ENCODE results near the gene NMRAL1. TPM values are rescaled to one million over a fixed set of nuclear protein-coding genes. Genes with fewer than 3 reads are reported as not detected.

The NMRAL1 gene
- total RNA-seq, 2 experiments from 2014 or later: 52.5 to 72.5 TPM

GRCh38 chr16:4452674-4453073 lies 21.8 kb downstream of the NMRAL1 start:
- CTCF ChIA-PET: interaction anchor here (1.2 kb wide), 1 partner anchor 37 kb away, joined by 4 read pairs; no protein-coding TSS in a partner anchor
- ATAC-seq: no peak
- Mint-ChIP-seq H3K9me3 (ENCODE audit: low read depth) (no peaks in the 10 kb centered on the region), H3K27me3 (no peaks in the 10 kb centered on the region), H3K4me1 (peaks cover 2% of the 10 kb centered on the region), H3K4me3 (no peak overlapping the region), H3K36me3 (peaks cover 20% of the 10 kb centered on the region), H3K27ac (no peak overlapping the region)
- DNase-seq: no peak

GRCh38 chr16:4450931-4451519 lies 23.4 kb downstream of the NMRAL1 start:
- H3K4me3 Mint-ChIP-seq: no peak overlapping the region
- H3K27ac Mint-ChIP-seq: peak overlapping the region; percentile 4
- H3K36me3 Mint-ChIP-seq: peaks cover 27% of the 10 kb centered on the region
- no peaks in the 10 kb centered on the region for H3K9me3 Mint-ChIP-seq (ENCODE audit: low read depth)
- DNase-seq (no peak), ATAC-seq (no peak)
- no peaks in the 10 kb centered on the region for H3K27me3 Mint-ChIP-seq
- no peaks in the 10 kb centered on the region for H3K4me1 Mint-ChIP-seq
- CTCF ChIA-PET: interaction anchor here (1.6 kb wide), 1 partner anchor 8 kb away, joined by 4 read pairs; no protein-coding TSS in a partner anchor

- no peak for DNase-seq
- no peak for ATAC-seq
- H3K4me3 Mint-ChIP-seq: no peak overlapping the region
- CTCF ChIA-PET: interaction anchor here (1.6 kb wide), 2 partner anchors 9 to 135 kb away, joined by 4 read pairs; no protein-coding TSS in a partner anchor
- H3K36me3 Mint-ChIP-seq: peaks cover 26% of the 10 kb centered on the region
- H3K27ac Mint-ChIP-seq: peak overlapping the region; percentile 19
- no peaks in the 10 kb centered on the region for H3K4me1 Mint-ChIP-seq
- no peaks in the 10 kb centered on the region for H3K27me3 Mint-ChIP-seq
- no peaks in the 10 kb centered on the region for H3K9me3 Mint-ChIP-seq (ENCODE audit: low read depth)
These were observed 24.0 kb downstream of the NMRAL1 start for GRCh38 chr16:4450430-4450829.

GRCh38 chr16:4443986-4444385 lies 30.4 kb downstream of the NMRAL1 start:
- Mint-ChIP-seq H3K27me3 (no peaks in the 10 kb centered on the region), H3K4me3 (no peak overlapping the region), H3K27ac (no peak overlapping the region), H3K9me3 (ENCODE audit: low read depth) (no peaks in the 10 kb centered on the region), H3K4me1 (peaks cover 3% of the 10 kb centered on the region), H3K36me3 (peaks cover 54% of the 10 kb centered on the region)
- DNase-seq (no peak), ATAC-seq (no peak)
- CTCF ChIA-PET: no interaction called here

GRCh38 chr16:4443271-4443670 lies 31.2 kb downstream of the NMRAL1 start:
- CTCF ChIA-PET: no interaction called here
- no peak overlapping the region for H3K27ac Mint-ChIP-seq
- H3K36me3 Mint-ChIP-seq: peaks cover 55% of the 10 kb centered on the region
- no peaks in the 10 kb centered on the region for H3K9me3 Mint-ChIP-seq (ENCODE audit: low read depth)
- peaks cover 4% of the 10 kb centered on the region for H3K4me1 Mint-ChIP-seq
- no peak overlapping the region for H3K4me3 Mint-ChIP-seq
- DNase-seq (no peak), ATAC-seq (no peak)
- no peaks in the 10 kb centered on the region for H3K27me3 Mint-ChIP-seq

GRCh38 chr16:4442371-4442770 lies 32.1 kb downstream of the NMRAL1 start:
- Mint-ChIP-seq H3K27me3 (no peaks in the 10 kb centered on the region), H3K9me3 (ENCODE audit: low read depth) (no peaks in the 10 kb centered on the region), H3K4me3 (no peak overlapping the region), H3K27ac (peak overlapping the region; percentile 11), H3K36me3 (peaks cover 54% of the 10 kb centered on the region), H3K4me1 (peaks cover 5% of the 10 kb centered on the region)
- ATAC-seq (no peak), DNase-seq (no peak)
- CTCF ChIA-PET: interaction anchor here (1.9 kb wide), 1 partner anchor 39 kb away, joined by 5 read pairs; no protein-coding TSS in a partner anchor

GRCh38 chr16:4437366-4437765 lies 37.1 kb downstream of the NMRAL1 start:
- Mint-ChIP-seq H3K4me3 (no peak overlapping the region), H3K4me1 (peaks cover 13% of the 10 kb centered on the region), H3K9me3 (ENCODE audit: low read depth) (no peaks in the 10 kb centered on the region), H3K27ac (no peak overlapping the region), H3K36me3 (peaks cover 45% of the 10 kb centered on the region), H3K27me3 (no peaks in the 10 kb centered on the region)
- ATAC-seq: no peak
- DNase-seq: no peak
- CTCF ChIA-PET: interaction anchor here (1.6 kb wide), 1 partner anchor 17 kb away, joined by 3 read pairs; no protein-coding TSS in a partner anchor

- DNase-seq (no peak), ATAC-seq (no peak)
- CTCF ChIA-PET: interaction anchor here (0.6 to 1.1 kb wide), 2 partner anchors 150 to 214 kb away, joined by 3 to 4 read pairs; no protein-coding TSS in a partner anchor
- H3K4me3 Mint-ChIP-seq: no peak overlapping the region
- H3K9me3 Mint-ChIP-seq (ENCODE audit: low read depth): no peaks in the 10 kb centered on the region
- H3K27ac Mint-ChIP-seq: no peak overlapping the region
- peaks cover 15% of the 10 kb centered on the region for H3K4me1 Mint-ChIP-seq
- H3K27me3 Mint-ChIP-seq: no peaks in the 10 kb centered on the region
- H3K36me3 Mint-ChIP-seq: peaks cover 43% of the 10 kb centered on the region
These were observed 38.9 kb downstream of the NMRAL1 start for GRCh38 chr16:4435337-4436067.

GRCh38 chr16:4433914-4434787 lies 40.3 kb downstream of the NMRAL1 start:
- peaks cover 39% of the 10 kb centered on the region for H3K36me3 Mint-ChIP-seq
- H3K27ac Mint-ChIP-seq: peak overlapping the region; percentile 3
- DNase-seq (no peak), ATAC-seq (no peak)
- no peaks in the 10 kb centered on the region for H3K9me3 Mint-ChIP-seq (ENCODE audit: low read depth)
- CTCF ChIA-PET: no interaction called here
- H3K4me3 Mint-ChIP-seq: no peak overlapping the region
- H3K4me1 Mint-ChIP-seq: peaks cover 13% of the 10 kb centered on the region
- no peaks in the 10 kb centered on the region for H3K27me3 Mint-ChIP-seq

- CTCF ChIA-PET: no interaction called here
These were observed 41.2 kb downstream of the NMRAL1 start for GRCh38 chr16:4433228-4433627.

GRCh38 chr16:4431023-4431422 lies 43.4 kb downstream of the NMRAL1 start:
- no peak for ATAC-seq
- Mint-ChIP-seq H3K27me3 (no peaks in the 10 kb centered on the region), H3K36me3 (peaks cover 44% of the 10 kb centered on the region), H3K9me3 (ENCODE audit: low read depth) (no peaks in the 10 kb centered on the region), H3K4me1 (peaks cover 32% of the 10 kb centered on the region), H3K4me3 (no peak overlapping the region), H3K27ac (no peak overlapping the region)
- DNase-seq: no peak
- CTCF ChIA-PET: no interaction called here

More at GRCh38 chr16:4433228-4433627, 41.2 kb downstream of the NMRAL1 start:
- Mint-ChIP-seq H3K27me3 (no peaks in the 10 kb centered on the region), H3K4me1 (peaks cover 16% of the 10 kb centered on the region), H3K9me3 (ENCODE audit: low read depth) (no peaks in the 10 kb centered on the region), H3K27ac (no peak overlapping the region), H3K36me3 (peaks cover 42% of the 10 kb centered on the region), H3K4me3 (no peak overlapping the region)
- ATAC-seq: no peak
- no peak for DNase-seq

- Mint-ChIP-seq H3K4me3 (no peak overlapping the region), H3K27me3 (no peaks in the 10 kb centered on the region), H3K4me1 (peaks cover 40% of the 10 kb centered on the region), H3K9me3 (ENCODE audit: low read depth) (no peaks in the 10 kb centered on the region), H3K36me3 (peaks cover 31% of the 10 kb centered on the region), H3K27ac (no peak overlapping the region)
- DNase-seq: no peak
- CTCF ChIA-PET: interaction anchor here (0.7 to 2.5 kb wide), 4 partner anchors 10 to 70 kb away, joined by 3 to 11 read pairs (median 4); no protein-coding TSS in a partner anchor
- ATAC-seq: no peak
These were observed 45.9 kb downstream of the NMRAL1 start for GRCh38 chr16:4428500-4428899.

- Mint-ChIP-seq H3K4me3 (peak overlapping the region; percentile 97), H3K9me3 (ENCODE audit: low read depth) (no peaks in the 10 kb centered on the region), H3K36me3 (peaks cover 26% of the 10 kb centered on the region), H3K4me1 (peaks cover 37% of the 10 kb centered on the region), H3K27me3 (no peaks in the 10 kb centered on the region), H3K27ac (peak overlapping the region; percentile 100)
- CTCF ChIA-PET: interaction anchor here (1.1 to 2.2 kb wide), 2 partner anchors 12 to 24 kb away, joined by 3 to 11 read pairs; no protein-coding TSS in a partner anchor
- DNase-seq (no peak), ATAC-seq (no peak)
These were observed 47.6 kb downstream of the NMRAL1 start for GRCh38 chr16:4426722-4427372.

All from activated CD8-positive, alpha-beta memory T cell treated with anti-CD3 and anti-CD28 coated beads, Interleukin-2, amount 10 ng/mL, durations not matched to agents 7 days and 5 days (primary cell).